GM21825 (cell line): ENCODE measurements around the gene GUCY2C.
"Not testable (repeated sequence)": the region's sequence is repeated elsewhere in the genome, so short reads cannot be mapped to it uniquely, and the experiment has no call there.

Source experiments
- ATAC-seq: cut with Tn5 transposase; IDR thresholded peaks from one replicate; pipeline ENCODE4 v1.9.1; 2021; ENCODE audit warnings: mild to moderate bottlenecking, moderate library complexity; ENCODE audit not compliant: unreplicated experiment

The GUCY2C gene

GRCh38 chr12:14696265-14696741 is at the start of gene GUCY2C:
TSS of gene GUCY2C (minus strand) at chr12:14696599. CDS start at chr12:14696448, 151 bp downstream.
- ATAC-seq, result no peak

GRCh38 chr12:14743061-14743460 is 46.7 kb upstream of the GUCY2C start:
- no peak for ATAC-seq

- ATAC-seq, result no peak
Observed at GRCh38 chr12:14741942-14742341, 45.5 kb upstream of the GUCY2C start.

GRCh38 chr12:14741153-14741552 is 44.8 kb upstream of the GUCY2C start:
- ATAC-seq, result no peak

GRCh38 chr12:14736441-14736840 is 40.0 kb upstream of the GUCY2C start:
- not testable (repeated sequence) for ATAC-seq

- no peak for ATAC-seq
Observed at GRCh38 chr12:14731821-14732220, 35.4 kb upstream of the GUCY2C start.

- ATAC-seq, result no peak
Observed at GRCh38 chr12:14729586-14729985, 33.2 kb upstream of the GUCY2C start.

- no peak for ATAC-seq
Observed at GRCh38 chr12:14723763-14724162, 27.4 kb upstream of the GUCY2C start.

GRCh38 chr12:14716848-14717444 is 20.5 kb upstream of the GUCY2C start:
- peak; percentile 76 for ATAC-seq

GRCh38 chr12:14714437-14714836 is 18.0 kb upstream of the GUCY2C start:
- no peak for ATAC-seq

GRCh38 chr12:14710632-14711320 is 14.4 kb upstream of the GUCY2C start:
- ATAC-seq, result no peak

- no peak for ATAC-seq
Observed at GRCh38 chr12:14701809-14702568, 5.6 kb upstream of the GUCY2C start.

- ATAC-seq, result no peak
Observed at GRCh38 chr12:14700935-14701334, 4.5 kb upstream of the GUCY2C start.

- no peak for ATAC-seq
Observed at GRCh38 chr12:14699923-14700322, 3.5 kb upstream of the GUCY2C start.

GRCh38 chr12:14698555-14698954 is 2.2 kb upstream of the GUCY2C start:
- ATAC-seq, result no peak

GRCh38 chr12:14695715-14696141 is 671 bp downstream of the GUCY2C start:
- ATAC-seq, result no peak

- no peak for ATAC-seq
Observed at GRCh38 chr12:14694970-14695369, 1.4 kb downstream of the GUCY2C start.

GRCh38 chr12:14694145-14694714 is 2.2 kb downstream of the GUCY2C start:
- no peak for ATAC-seq

- no peak for ATAC-seq
Observed at GRCh38 chr12:14693116-14693515, 3.3 kb downstream of the GUCY2C start.

GRCh38 chr12:14691560-14691959 is 4.8 kb downstream of the GUCY2C start:
- no peak for ATAC-seq

GRCh38 chr12:14689996-14690395 is 6.4 kb downstream of the GUCY2C start:
- ATAC-seq, result no peak
